Skeletal muscle tissue (tissue), 4 donors: ENCODE data around the gene HOXB2. TPM values are rescaled to one million over a fixed set of nuclear protein-coding genes. Genes with fewer than 3 reads are reported as not detected.

ENCODE experiments used
- H3K27ac ChIP-seq: one replicate; pipeline ENCODE4 v1.7.0; 2013; ENCODE audit warnings: mild to moderate bottlenecking, low read depth, low read length, inconsistent platforms
- H3K27me3 ChIP-seq, 3 donors: one replicate each; pipeline ENCODE4 v1.7.0; 2013; ENCODE audit warnings: low read length in 3 of 3; ENCODE audit not compliant: control insufficient read depth in 3 of 3, insufficient read depth in 3 of 3
- H3K36me3 ChIP-seq, 3 donors: one replicate each; pipeline ENCODE4 v1.7.0; 2013; ENCODE audit warnings: low read length in 3 of 3; ENCODE audit not compliant: control insufficient read depth in 3 of 3, insufficient read depth in 3 of 3
- H3K4me1 ChIP-seq, 3 donors: one replicate each; pipeline ENCODE4 v1.7.0; 2013; ENCODE audit warnings: low read length in 3 of 3, mild to moderate bottlenecking in 3 of 3; ENCODE audit not compliant: control insufficient read depth in 3 of 3, insufficient read depth in 3 of 3
- H3K4me3 ChIP-seq, 3 donors: one replicate each; pipeline ENCODE4 v1.7.0; 2013; ENCODE audit warnings: low read length in 3 of 3
- H3K9ac ChIP-seq, 3 donors: one replicate each; pipeline ENCODE4 v1.7.0; 2013; ENCODE audit warnings: low read length in 3 of 3, mild to moderate bottlenecking in 3 of 3, moderate library complexity in 2 of 3, low read depth in 1 of 3
- H3K9me3 ChIP-seq, 3 donors: one replicate each; pipeline ENCODE4 v1.7.0; 2013; ENCODE audit warnings: low read length in 3 of 3; ENCODE audit not compliant: control insufficient read depth in 3 of 3
- total RNA-seq: library from RNA; depleted of rRNA; stranded (reverse); fragments of >200 nt; gene quantifications from one replicate; pipeline ENCODE4 v1.2.3, GENCODE V29; 2014
- donor health status: Osteomylitis.

Gene HOXB2
- total RNA-seq: 3.1 TPM

GRCh38 chr17:48545022-48545375, at the start of gene HOXB2:
HOXB2 (minus strand) TSS chr17:48545109; CDS start chr17:48544911, 198 bp downstream.
- Histone ChIP-seq H3K9me3 (no peaks in the 10 kb centered on the region), H3K9ac (peak within 1 kb of the TSS; percentile 3 to 87 (median 53)), H3K27me3 (peaks cover 0 to 71% (median 54%) of the 10 kb centered on the region in 3 donors), H3K4me3 (peak within 1 kb of the TSS; percentile 72 to 91 (median 75)), H3K27ac (peak within 1 kb of the TSS; percentile 43), H3K36me3 (peaks cover 0 to under 1% (median 0%) of the 10 kb centered on the region in 3 donors), H3K4me1 (peaks cover 4 to 44% (median 5%) of the 10 kb centered on the region in 3 donors)

DNA sequence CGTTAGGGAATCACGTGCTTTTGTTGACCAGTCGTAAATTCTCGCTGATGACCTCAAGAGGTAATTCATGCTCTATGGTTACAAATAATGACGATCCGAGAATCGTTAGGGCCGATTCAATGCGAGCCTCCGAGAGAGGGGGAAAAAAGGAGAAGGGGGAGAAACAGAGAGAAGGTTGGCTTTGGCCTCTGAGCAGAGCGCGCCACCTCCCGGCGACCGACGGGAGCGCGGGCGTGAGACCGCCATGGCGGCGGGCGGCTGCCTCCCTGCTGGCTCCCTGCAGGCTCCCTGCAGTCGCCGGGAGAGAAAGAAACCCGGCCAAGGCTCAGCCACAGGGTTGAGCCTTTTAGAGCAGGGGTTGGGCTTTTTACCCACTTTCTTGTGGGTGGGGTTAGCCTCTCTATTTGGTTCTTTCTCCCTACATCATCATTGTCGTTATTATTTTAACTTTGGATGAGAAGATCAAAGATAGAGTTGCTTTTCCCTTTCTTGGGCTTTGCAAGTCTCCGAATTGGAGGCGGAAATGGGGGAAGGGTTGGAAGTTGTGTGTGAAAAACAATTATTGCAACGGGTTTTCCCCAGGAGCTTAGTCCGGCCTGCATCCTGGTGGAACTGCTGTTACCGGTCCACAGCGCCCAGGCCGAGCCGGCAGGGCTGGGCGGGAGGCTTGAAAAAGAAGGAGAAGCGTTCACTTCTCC, 49.1 kb upstream of the HOXB2 start:
- Histone ChIP-seq H3K4me3 (peak overlapping the region in 1 of 3 donors; percentile 62), H3K27ac (no peak overlapping the region), H3K27me3 (peaks cover 80 to 91% (median 90%) of the 10 kb centered on the region in 3 donors), H3K4me1 (peaks cover 12 to 30% (median 28%) of the 10 kb centered on the region in 3 donors), H3K9me3 (no peaks in the 10 kb centered on the region), H3K9ac (no peak overlapping the region), H3K36me3 (no peaks in the 10 kb centered on the region)

GRCh38 chr17:48593126-48593829, 48.4 kb upstream of the HOXB2 start, which contains the start of gene HOXB5:
HOXB5 (minus strand) TSS chr17:48593779; CDS start chr17:48593682, 97 bp downstream.
- Histone ChIP-seq H3K4me3 (peak within 1 kb of the TSS; percentile 11 to 62 (median 45)), H3K27ac (no peak within 1 kb of the TSS), H3K9me3 (no peaks in the 10 kb centered on the region), H3K36me3 (no peaks in the 10 kb centered on the region), H3K4me1 (peaks cover 12 to 30% (median 24%) of the 10 kb centered on the region in 3 donors), H3K9ac (peak within 1 kb of the TSS in 1 of 3 donors; percentile 45), H3K27me3 (peaks cover 74 to 91% (median 86%) of the 10 kb centered on the region in 3 donors)

DNA sequence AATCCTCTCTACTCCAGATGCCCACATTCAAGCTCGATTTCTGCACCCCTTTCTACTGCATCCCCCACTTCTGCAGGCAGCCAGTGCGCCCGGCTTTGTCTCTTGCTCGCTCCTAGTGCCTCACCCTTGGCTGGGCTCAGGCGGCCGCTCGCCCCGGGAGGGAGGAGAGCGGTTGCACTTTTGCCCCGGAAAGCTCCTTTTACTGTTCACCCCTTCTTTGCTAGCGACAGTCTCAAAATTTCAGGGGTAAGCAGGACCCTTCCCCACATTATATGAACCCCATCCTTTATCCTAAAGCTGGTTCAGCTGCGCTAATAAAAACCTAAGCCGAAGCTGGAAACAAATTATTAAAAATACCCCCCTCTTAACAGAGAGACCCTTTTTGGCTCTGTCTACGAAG, 47.7 kb upstream of the HOXB2 start:
- Histone ChIP-seq H3K36me3 (no peaks in the 10 kb centered on the region), H3K27ac (no peak overlapping the region), H3K9ac (no peak overlapping the region), H3K4me1 (peaks cover 10 to 25% (median 17%) of the 10 kb centered on the region in 3 donors), H3K9me3 (no peaks in the 10 kb centered on the region), H3K4me3 (no peak overlapping the region), H3K27me3 (peaks cover 67 to 91% (median 85%) of the 10 kb centered on the region in 3 donors)

DNA sequence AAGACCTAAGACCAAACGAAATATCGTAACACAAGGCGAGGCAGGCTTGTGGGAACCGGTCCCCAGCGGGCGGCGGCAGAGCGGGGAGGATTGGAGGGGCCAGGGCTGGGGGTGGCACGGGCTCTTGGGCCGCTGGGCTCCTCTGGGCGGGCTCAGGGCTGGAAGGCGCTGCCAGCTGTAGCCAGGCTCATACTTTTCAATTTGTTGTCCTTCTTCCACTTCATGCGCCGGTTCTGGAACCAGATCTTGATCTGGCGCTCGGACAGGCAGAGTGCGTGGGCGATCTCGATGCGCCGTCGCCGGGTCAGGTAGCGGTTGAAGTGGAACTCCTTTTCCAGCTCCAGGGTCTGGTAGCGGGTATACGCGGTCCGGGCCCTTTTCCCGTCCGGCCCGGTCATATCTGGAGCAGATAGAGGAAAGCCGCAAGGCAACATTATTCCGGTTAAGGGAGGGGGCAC, 47.2 kb upstream of the HOXB2 start:
- Histone ChIP-seq H3K27ac (no peak overlapping the region), H3K27me3 (peaks cover 66 to 91% (median 84%) of the 10 kb centered on the region in 3 donors)

GRCh38 chr17:48591255-48592056, 46.5 kb upstream of the HOXB2 start:
- H3K36me3 ChIP-seq: no peaks in the 10 kb centered on the region
- H3K27me3 ChIP-seq: peaks cover 64 to 91% (median 84%) of the 10 kb centered on the region in 3 donors
- no peaks in the 10 kb centered on the region for H3K9me3 ChIP-seq
- peaks cover 6 to 22% (median 10%) of the 10 kb centered on the region in 3 donors for H3K4me1 ChIP-seq
- no peak overlapping the region for H3K4me3 ChIP-seq
- no peak overlapping the region for H3K9ac ChIP-seq
- no peak overlapping the region for H3K27ac ChIP-seq

More for the DNA sequence above, 47.2 kb upstream of the HOXB2 start:
- H3K4me3 ChIP-seq: no peak overlapping the region
- no peaks in the 10 kb centered on the region for H3K9me3 ChIP-seq
- H3K4me1 ChIP-seq: peaks cover 6 to 24% (median 12%) of the 10 kb centered on the region in 3 donors
- H3K9ac ChIP-seq: no peak overlapping the region
- no peaks in the 10 kb centered on the region for H3K36me3 ChIP-seq

GRCh38 chr17:48590607-48591161, 45.8 kb upstream of the HOXB2 start:
- Histone ChIP-seq H3K27me3 (peaks cover 60 to 91% (median 84%) of the 10 kb centered on the region in 3 donors), H3K4me1 (peaks cover 12 to 28% (median 14%) of the 10 kb centered on the region in 3 donors), H3K27ac (no peak overlapping the region), H3K4me3 (no peak overlapping the region), H3K36me3 (no peaks in the 10 kb centered on the region), H3K9ac (no peak overlapping the region), H3K9me3 (no peaks in the 10 kb centered on the region)

DNA sequence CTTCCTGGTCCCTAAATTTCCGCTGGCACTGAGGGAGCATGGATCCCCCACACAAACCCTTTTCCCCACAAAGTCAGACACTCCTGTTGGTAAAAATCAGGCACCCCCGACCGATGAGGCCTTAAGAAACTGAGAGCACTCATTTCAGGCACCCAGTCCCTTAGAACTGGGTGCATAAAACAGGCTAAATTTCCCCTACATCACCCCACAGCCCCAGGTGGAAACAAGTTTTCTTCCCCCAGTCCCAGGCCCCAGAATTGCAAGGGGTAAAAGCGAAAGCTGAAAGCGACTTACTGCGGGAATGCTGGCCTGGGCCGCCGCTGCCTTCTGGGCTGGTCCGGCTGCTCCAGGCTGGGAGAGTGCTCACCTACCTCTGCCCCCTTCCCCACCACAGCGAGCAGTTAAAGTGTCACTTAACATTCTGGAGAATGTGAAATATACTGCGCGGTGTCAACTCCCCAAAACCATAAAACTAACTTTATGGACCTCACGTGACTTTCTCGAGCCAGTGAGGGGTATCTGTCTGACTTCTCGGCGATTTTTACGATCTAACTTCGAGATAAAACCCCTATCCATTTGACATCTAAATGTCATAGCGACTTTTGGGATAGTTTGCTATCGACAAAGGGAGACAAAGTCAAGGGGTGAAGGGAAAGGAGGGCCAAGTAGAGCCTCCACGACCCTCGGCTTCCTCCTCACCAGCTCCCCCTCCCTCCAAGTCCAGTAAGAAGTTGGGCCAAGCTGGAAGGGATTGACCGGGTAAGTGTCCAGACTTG, 45.1 kb upstream of the HOXB2 start, which contains the start of gene HOXB3:
HOXB3 (minus strand) TSS at position 411 of the 776 bp plus-strand sequence. CDS start 37,767 bp downstream, outside the sequence.
- Histone ChIP-seq H3K9me3 (no peaks in the 10 kb centered on the region), H3K9ac (no peak within 1 kb of the TSS), H3K27ac (no peak within 1 kb of the TSS), H3K27me3 (peaks cover 56 to 91% (median 84%) of the 10 kb centered on the region in 3 donors), H3K4me1 (peaks cover 17 to 34% (median 21%) of the 10 kb centered on the region in 3 donors), H3K4me3 (no peak within 1 kb of the TSS), H3K36me3 (no peaks in the 10 kb centered on the region)
